GM12878 (cell line): ENCODE measurements around the gene ROBO4. TPM values are rescaled to one million over a fixed set of nuclear protein-coding genes. Genes with fewer than 3 reads are reported as not detected.
A peak's percentile ranks its signal among the peaks of the same experiment; 100 is the strongest.

Experiments
- ATAC-seq: fragments of 200-7000 bp; cut with Tn5 transposase; 3 replicates; pipeline ENCODE4 v1.9.1; 2020; ENCODE audit warnings: mild to moderate bottlenecking, moderate library complexity
- BruUV-seq: library from RNA; stranded (reverse); fragments of 400-500 nt; replicated peaks from 2 replicates; lab custom pipeline; 2021; lab: Mats Ljungman, UMichigan
- CTCF ChIA-PET: fragments of 300-600 bp; sonication (Branson Sonifier 250); formaldehyde crosslinking; extraction: SDS; loops from one replicate; lab custom pipeline; 2021; ENCODE audit warnings: inconsistent platforms; lab: Yijun Ruan, JAX
- POLR2A ChIA-PET: fragments of 350-600 bp; formaldehyde crosslinking; extraction: SDS; loops from one replicate; lab custom pipeline; 2021; ENCODE audit warnings: inconsistent platforms; lab: Charles Lee
- RAD21 ChIA-PET: fragments of 300-600 bp; sonication (Branson Sonifier 250); formaldehyde crosslinking; loops from one replicate; lab custom pipeline; 2023; ENCODE audit warnings: antibody characterized with exemption; ENCODE audit not compliant: unreplicated experiment; lab: Charles Lee
- SMC1A ChIA-PET: fragments of 300-600 bp; sonication (Branson Sonifier 250); formaldehyde crosslinking; loops from one replicate; lab custom pipeline; 2023; ENCODE audit not compliant: unreplicated experiment, uncharacterized antibody; lab: Charles Lee
- DNase-seq: peaks from one replicate; pipeline ENCODE4 v3.0.0-alpha.2; 2011; ENCODE audit warnings: low read depth, low spot score
- FAIRE-seq: peaks from 3 replicates; lab custom pipeline; 2011; peaks lifted over from hg19 to GRCh38; lab: Jason Lieb, UNC
- H2AFZ ChIP-seq: 2 replicates; pipeline ENCODE4 v1.6.0; 2011; ENCODE audit warnings: low read depth, low read length, control low read depth; ENCODE audit not compliant: control insufficient read depth
- H3K27ac ChIP-seq: 2 replicates; pipeline ENCODE4 v1.5.1; 2011; ENCODE audit warnings: control low read depth; ENCODE audit not compliant: control insufficient read depth, insufficient read depth
- H3K27me3 ChIP-seq, 2 experiments: replicated peaks in 1 of 2; 2 replicates each; pipeline versions ENCODE4 v1.6.0 to v1.6.1; 2011; ENCODE audit warnings: low read length in 1 of 2; ENCODE audit not compliant: control insufficient read depth in 2 of 2, insufficient read depth in 2 of 2
- H3K36me3 ChIP-seq, 2 experiments: 2 replicates each; pipeline ENCODE4 v1.5.1; 2011; ENCODE audit warnings: low read length in 1 of 2; ENCODE audit not compliant: control insufficient read depth in 2 of 2, insufficient read depth in 2 of 2
- H3K4me1 ChIP-seq: 2 replicates; pipeline ENCODE4 v1.6.1; 2011; ENCODE audit warnings: mild to moderate bottlenecking, low read length, moderate library complexity, mixed read lengths; ENCODE audit not compliant: control insufficient read depth, insufficient read depth
- H3K4me2 ChIP-seq: 2 replicates; pipeline ENCODE4 v1.6.0; 2011; ENCODE audit warnings: control low read depth; ENCODE audit not compliant: control insufficient read depth, insufficient read depth
- H3K4me3 ChIP-seq: fragments of 200-600 bp; sonication (generic); 2 replicates; pipeline ENCODE4 v1.5.1; 2016
- H3K79me2 ChIP-seq: 2 replicates; pipeline ENCODE4 v1.6.0; 2011; ENCODE audit warnings: low read length; ENCODE audit not compliant: control insufficient read depth, insufficient read depth
- H3K9ac ChIP-seq: 2 replicates; pipeline ENCODE4 v1.8.0; 2011; ENCODE audit warnings: low read length, control low read depth, mixed read lengths; ENCODE audit not compliant: control insufficient read depth, insufficient read depth
- H3K9me3 ChIP-seq: replicated peaks from 3 replicates; pipeline ENCODE4 v1.5.1; 2011; ENCODE audit warnings: mild to moderate bottlenecking, low read length; ENCODE audit not compliant: control insufficient read depth, insufficient read depth
- H4K20me1 ChIP-seq: 2 replicates; pipeline ENCODE4 v1.6.0; 2011; ENCODE audit not compliant: control insufficient read depth, insufficient read depth
- BCL3 ChIP-seq: IDR thresholded peaks from 2 replicates; pipeline ENCODE4 v1.6.1; 2011; ENCODE audit warnings: borderline replicate concordance, low read depth, mild to moderate bottlenecking, moderate library complexity, low read length; ENCODE audit not compliant: insufficient read depth, poor library complexity, severe bottlenecking
- CBX5 ChIP-seq: sonication (generic); IDR thresholded peaks from 2 replicates; pipeline ENCODE4 v1.6.1; 2016; ENCODE audit warnings: low read depth, moderate library complexity, mild to moderate bottlenecking, inconsistent platforms
- EZH2 ChIP-seq: IDR thresholded peaks from 2 replicates; pipeline ENCODE4 v1.6.1; 2012; ENCODE audit warnings: low read depth, mild to moderate bottlenecking, control low read depth, inconsistent platforms, low read length, borderline replicate concordance; ENCODE audit not compliant: control insufficient read depth
- FOXK2 ChIP-seq: fragments of 450-650 bp; IDR thresholded peaks from 2 replicates; pipeline ENCODE4 v1.6.1; 2017; ENCODE audit warnings: mild to moderate bottlenecking, moderate library complexity
- IKZF1 ChIP-seq: fragments of 450-650 bp; conservative IDR thresholded peaks from 2 replicates; pipeline ENCODE4 v1.6.1; 2017; ENCODE audit warnings: antibody characterized with exemption, mild to moderate bottlenecking
- STAT1 ChIP-seq: fragments of 450-650 bp; conservative IDR thresholded peaks from 2 replicates; pipeline ENCODE4 v1.6.1; 2014; ENCODE audit warnings: antibody characterized with exemption, mild to moderate bottlenecking
- WGBS: methylation state at CpG from one replicate; pipeline ENCODE4 v1.1.6; 2016; ENCODE audit warnings: low lambda C conversion rate; ENCODE audit not compliant: insufficient replicate concordance, insufficient coverage; ENCODE audit errors: missing lambda C conversion rate; 5-methylcytosine and 5-hydroxymethylcytosine counted together
- in situ Hi-C: fragments of 300-500 bp; cut with MboI; formaldehyde crosslinking; loops from 9 replicates; pipeline ENCODE4 v1.14.3; 2018; ENCODE audit warnings: mixed read lengths
- intact Hi-C: fragments of 100-400 bp; cut with micrococcal nuclease; formaldehyde crosslinking; loops from one replicate; pipeline ENCODE4 v1.14.2; 2022; ENCODE audit not compliant: unreplicated experiment
- polyA plus RNA-seq, 11 experiments: library from polyadenylated mRNA; depleted of rRNA in 4 of 11; unstranded in 6 of 11; stranded (reverse) in 5 of 11; fragments of >200 nt; fragmentation: Nextera tagmentation in 4 of 11; fragmentation: Illumina TruSeq in 1 of 11; extraction: Ambion mirVana in 4 of 11; extraction: Trizol in 1 of 11; gene quantifications; 1 replicate in 1 of 11; 2 replicates in 10 of 11; pipeline versions ENCODE4 v1.2.1 to v1.2.3, GENCODE V29; 2011 to 2016; ENCODE audit warnings: inconsistent platforms in 2 of 11, missing spikeins in 2 of 11, low read depth in 1 of 11
- total RNA-seq, 4 experiments: library from RNA; depleted of rRNA in 3 of 4; stranded (reverse); fragments of >200 nt in 3 of 4; fragmentation: Illumina TruSeq in 1 of 4; extraction: Trizol in 1 of 4; gene quantifications; 2 replicates each; pipeline versions ENCODE4 v1.2.1 to v1.2.3, GENCODE V29; 2013 to 2021

Gene ROBO4
- total and polyA plus RNA-seq, 10 of the 15 experiments (the other 5 are each of a cell fraction or from before 2014, with no cell fraction given): not detected

- no peak for FAIRE-seq
Measured at GRCh38 chr11:124838805-124839127, 58.9 kb downstream of the ROBO4 start.

More at GRCh38 chr11:124838805-124839127, 58.9 kb downstream of the ROBO4 start:
- TF ChIP-seq BCL3 (no peak), IKZF1 (no peak), CBX5 (no peak), FOXK2 (no peak), STAT1 (no peak), EZH2 (0 out of 2 replicates have a peak, but pooled peaks have one; percentile 75)
- TF ChIP-seq, all 136 proteins: peak for 1
- H3K36me3 ChIP-seq: no peaks in the 10 kb centered on the region
- H3K4me3 ChIP-seq: no peak overlapping the region
- 20% methylated on average over 5 of the region's 5 CpGs for WGBS
- RAD21 ChIA-PET: interaction anchor here (3.3 kb wide), 1 partner anchor 169 kb away, joined by 33 read pairs; no protein-coding TSS in a partner anchor
- SMC1A ChIA-PET: interaction anchor here (1.0 to 1.1 kb wide), 3 partner anchors 33 to 195 kb away, joined by 3 to 5 read pairs (median 4); no protein-coding TSS in a partner anchor
- in situ Hi-C loops: loop anchor here (5.0 to 25.0 kb wide), 2 partner anchors 166 to 426 kb away; partner anchors contain the start of genes OR8B4, SIAE and SPA17
- no peaks in the 10 kb centered on the region for H3K9me3 ChIP-seq
- H2AFZ ChIP-seq: no peak overlapping the region
- DNase-seq (no peak), ATAC-seq (no peak)
- H3K9ac ChIP-seq: no peak overlapping the region
- CTCF ChIA-PET: interaction anchor here (0.6 to 7.1 kb wide), 11 partner anchors 10 to 437 kb away, joined by 3 to 102 read pairs (median 4); partner anchors contain the start of gene MSANTD2
- H3K79me2 ChIP-seq: no peaks in the 10 kb centered on the region
- H3K27me3 ChIP-seq: peaks cover 16 to 27% of the 10 kb centered on the region in 2 experiments
- no peak overlapping the region for H3K27ac ChIP-seq
- H3K4me1 ChIP-seq: no peaks in the 10 kb centered on the region
- H4K20me1 ChIP-seq: no peaks in the 10 kb centered on the region
- intact Hi-C loops: loop anchor here (5.0 kb wide), 1 partner anchor 421 kb away; no protein-coding TSS in a partner anchor
- BruUV-seq: no TSS peak
- POLR2A ChIA-PET: no interaction called here
- no peak overlapping the region for H3K4me2 ChIP-seq
